GM19395 (cell line): ENCODE data around the gene CNTNAP2.

Source experiments
- ATAC-seq: cut with Tn5 transposase; IDR thresholded peaks from one replicate; pipeline ENCODE4 v1.9.1; 2021; ENCODE audit warnings: mild to moderate bottlenecking, moderate library complexity; ENCODE audit not compliant: unreplicated experiment

Gene CNTNAP2

GRCh38 chr7:148149730-148150129 lies 2033.1 kb downstream of the CNTNAP2 start:
- ATAC-seq = no peak

- ATAC-seq = no peak
These were observed 2035.2 kb downstream of the CNTNAP2 start for GRCh38 chr7:148151778-148152177.

- no peak for ATAC-seq
These were observed 2037.1 kb downstream of the CNTNAP2 start for GRCh38 chr7:148153616-148154284.

- ATAC-seq = no peak
These were observed 2038.4 kb downstream of the CNTNAP2 start for GRCh38 chr7:148155000-148155399.

GRCh38 chr7:148155826-148156225 lies 2039.2 kb downstream of the CNTNAP2 start:
- no peak for ATAC-seq

- no peak for ATAC-seq
These were observed 2039.6 kb downstream of the CNTNAP2 start for GRCh38 chr7:148156233-148156632.

GRCh38 chr7:148159331-148159730 lies 2042.7 kb downstream of the CNTNAP2 start:
- ATAC-seq = no peak

GRCh38 chr7:148161776-148162175 lies 2045.2 kb downstream of the CNTNAP2 start:
- ATAC-seq = no peak

- ATAC-seq = no peak
These were observed 2046.2 kb downstream of the CNTNAP2 start for GRCh38 chr7:148162808-148163207.

GRCh38 chr7:148163246-148163645 lies 2046.6 kb downstream of the CNTNAP2 start:
- no peak for ATAC-seq

- ATAC-seq = no peak
These were observed 2056.3 kb downstream of the CNTNAP2 start for GRCh38 chr7:148172920-148173319.

- ATAC-seq = no peak
These were observed 2056.8 kb downstream of the CNTNAP2 start for GRCh38 chr7:148173369-148173768.

GRCh38 chr7:148174376-148174775 lies 2057.8 kb downstream of the CNTNAP2 start:
- no peak for ATAC-seq

- ATAC-seq = no peak
These were observed 2058.9 kb downstream of the CNTNAP2 start for GRCh38 chr7:148175512-148175911.

GRCh38 chr7:148177972-148178371 lies 2061.4 kb downstream of the CNTNAP2 start:
- no peak for ATAC-seq

- ATAC-seq = no peak
These were observed 2063.5 kb downstream of the CNTNAP2 start for GRCh38 chr7:148180075-148180474.

- no peak for ATAC-seq
These were observed 2065.7 kb downstream of the CNTNAP2 start for GRCh38 chr7:148182264-148182663.

GRCh38 chr7:148185041-148185440 lies 2068.4 kb downstream of the CNTNAP2 start:
- no peak for ATAC-seq

GRCh38 chr7:148187471-148187870 lies 2070.9 kb downstream of the CNTNAP2 start:
- no peak for ATAC-seq

GRCh38 chr7:148191391-148192065 lies 2074.9 kb downstream of the CNTNAP2 start:
- ATAC-seq = no peak

- no peak for ATAC-seq
These were observed 2075.9 kb downstream of the CNTNAP2 start for GRCh38 chr7:148192491-148192890.

- ATAC-seq = no peak
These were observed 2085.4 kb downstream of the CNTNAP2 start for GRCh38 chr7:148201992-148202391.
